ENCODE data around the gene MCTP2.

The MCTP2 gene

DNA sequence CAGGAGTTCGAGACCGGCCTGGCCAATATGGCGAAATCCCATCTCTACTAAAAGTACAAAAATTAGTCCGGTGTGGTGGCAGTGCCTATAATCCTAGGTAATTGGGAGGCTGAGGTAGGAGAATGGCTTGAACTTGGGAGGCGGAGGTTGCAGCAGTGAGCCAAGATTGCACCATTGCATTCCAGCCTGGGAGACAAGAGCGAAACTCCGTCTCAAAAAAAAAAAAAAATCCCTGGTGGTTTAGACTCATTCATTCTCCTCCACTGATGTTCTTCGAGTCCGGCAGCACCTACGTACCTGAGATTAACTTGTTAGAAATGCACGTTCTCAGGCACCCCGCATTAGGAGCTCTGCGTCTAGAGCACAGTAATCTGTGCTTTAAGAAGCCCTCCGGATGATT lies 3.7 kb downstream of the MCTP2 start:
- Histone ChIP-seq H3K27ac (ENCODE audit: low read depth, low read length) (no peak overlapping the region), H4K20me1 (ENCODE audit: low read depth, low read length) (peaks cover 6% of the 10 kb centered on the region; the same call in 1 of the 2 replicates), H3K4me3 (ENCODE audit: insufficient read depth, low read length, poor library complexity, severe bottlenecking) (no peak overlapping the region), H3K9me3 (ENCODE audit: insufficient read depth, low read length) (no peaks in the 10 kb centered on the region), H3K36me3 (ENCODE audit: low read length) (peaks cover 4% of the 10 kb centered on the region; the same call in 1 of the 2 replicates), H3K9ac (ENCODE audit: low read length) (no peak overlapping the region), H3K4me2 (ENCODE audit: low read depth, low read length, poor library complexity, severe bottlenecking) (peak overlapping the region; percentile 98), H3K9me2 (replicated peaks; ENCODE audit: insufficient read depth, low read length) (no peaks in the 10 kb centered on the region), H2AFZ (ENCODE audit: low read depth, low read length, severe bottlenecking) (no peak overlapping the region), H3K27me3 (ENCODE audit: low read length) (no peaks in the 10 kb centered on the region), H3K79me2 (ENCODE audit: insufficient read depth, low read length) (peaks cover 84% of the 10 kb centered on the region), H3F3A (ENCODE audit: insufficient read depth) (peaks cover 53% of the 10 kb centered on the region)
- TF ChIP-seq EZH2phosphoT487 (conservative IDR thresholded peaks at IDR 0.05; ENCODE audit: low read length): no peak
- TF ChIP-seq, protein P1, sequence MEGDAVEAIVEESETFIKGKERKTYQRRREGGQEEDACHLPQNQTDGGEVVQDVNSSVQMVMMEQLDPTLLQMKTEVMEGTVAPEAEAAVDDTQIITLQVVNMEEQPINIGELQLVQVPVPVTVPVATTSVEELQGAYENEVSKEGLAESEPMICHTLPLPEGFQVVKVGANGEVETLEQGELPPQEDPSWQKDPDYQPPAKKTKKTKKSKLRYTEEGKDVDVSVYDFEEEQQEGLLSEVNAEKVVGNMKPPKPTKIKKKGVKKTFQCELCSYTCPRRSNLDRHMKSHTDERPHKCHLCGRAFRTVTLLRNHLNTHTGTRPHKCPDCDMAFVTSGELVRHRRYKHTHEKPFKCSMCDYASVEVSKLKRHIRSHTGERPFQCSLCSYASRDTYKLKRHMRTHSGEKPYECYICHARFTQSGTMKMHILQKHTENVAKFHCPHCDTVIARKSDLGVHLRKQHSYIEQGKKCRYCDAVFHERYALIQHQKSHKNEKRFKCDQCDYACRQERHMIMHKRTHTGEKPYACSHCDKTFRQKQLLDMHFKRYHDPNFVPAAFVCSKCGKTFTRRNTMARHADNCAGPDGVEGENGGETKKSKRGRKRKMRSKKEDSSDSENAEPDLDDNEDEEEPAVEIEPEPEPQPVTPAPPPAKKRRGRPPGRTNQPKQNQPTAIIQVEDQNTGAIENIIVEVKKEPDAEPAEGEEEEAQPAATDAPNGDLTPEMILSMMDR (IDR thresholded peaks at IDR 0.05; ENCODE audit: insufficient read depth, low read length, poor library complexity, severe bottlenecking): no peak

DNA sequence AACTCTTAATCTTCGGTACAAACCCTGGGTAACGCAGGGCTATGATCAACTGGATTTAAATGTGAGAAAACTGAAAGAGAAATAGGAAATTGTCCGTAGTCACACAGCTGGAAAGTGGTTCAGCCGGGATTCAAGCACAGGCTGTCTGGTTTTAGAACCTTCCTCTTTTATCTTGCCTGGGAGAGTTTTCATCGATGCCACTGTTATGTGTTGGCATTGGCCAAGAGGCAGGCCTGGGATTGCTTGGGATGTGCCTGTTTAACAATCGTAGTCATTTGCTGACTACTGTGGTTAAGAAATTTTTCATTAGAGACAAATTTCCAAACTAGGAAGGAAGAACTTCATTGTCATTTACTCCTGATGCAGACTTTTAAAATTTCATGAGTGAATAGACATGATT lies 4.3 kb downstream of the MCTP2 start:
- H3K9ac ChIP-seq (ENCODE audit: low read length): no peak overlapping the region
- H3K9me3 ChIP-seq (ENCODE audit: insufficient read depth, low read length): no peaks in the 10 kb centered on the region
- no peak overlapping the region for H3K27ac ChIP-seq (ENCODE audit: low read depth, low read length)
- H3K27me3 ChIP-seq (ENCODE audit: low read length): no peaks in the 10 kb centered on the region
- peaks cover 6% of the 10 kb centered on the region; the same call in 1 of the 2 replicates for H4K20me1 ChIP-seq (ENCODE audit: low read depth, low read length)
- H3K79me2 ChIP-seq (ENCODE audit: insufficient read depth, low read length): peaks cover 90% of the 10 kb centered on the region
- H3F3A ChIP-seq (ENCODE audit: insufficient read depth): peaks cover 48% of the 10 kb centered on the region
- H3K9me2 ChIP-seq (replicated peaks; ENCODE audit: insufficient read depth, low read length): no peaks in the 10 kb centered on the region
- H3K4me3 ChIP-seq (ENCODE audit: insufficient read depth, low read length, poor library complexity, severe bottlenecking): no peak overlapping the region
- no peak overlapping the region for H2AFZ ChIP-seq (ENCODE audit: low read depth, low read length, severe bottlenecking)
- no peak for TF ChIP-seq EZH2phosphoT487 (conservative IDR thresholded peaks at IDR 0.05; ENCODE audit: low read length)
- TF ChIP-seq, protein P1 (IDR thresholded peaks at IDR 0.05; ENCODE audit: insufficient read depth, low read length, poor library complexity, severe bottlenecking): no peak
- H3K4me2 ChIP-seq (ENCODE audit: low read depth, low read length, poor library complexity, severe bottlenecking): peak overlapping the region; percentile 32
- peaks cover 4% of the 10 kb centered on the region; the same call in 1 of the 2 replicates for H3K36me3 ChIP-seq (ENCODE audit: low read length)

DNA sequence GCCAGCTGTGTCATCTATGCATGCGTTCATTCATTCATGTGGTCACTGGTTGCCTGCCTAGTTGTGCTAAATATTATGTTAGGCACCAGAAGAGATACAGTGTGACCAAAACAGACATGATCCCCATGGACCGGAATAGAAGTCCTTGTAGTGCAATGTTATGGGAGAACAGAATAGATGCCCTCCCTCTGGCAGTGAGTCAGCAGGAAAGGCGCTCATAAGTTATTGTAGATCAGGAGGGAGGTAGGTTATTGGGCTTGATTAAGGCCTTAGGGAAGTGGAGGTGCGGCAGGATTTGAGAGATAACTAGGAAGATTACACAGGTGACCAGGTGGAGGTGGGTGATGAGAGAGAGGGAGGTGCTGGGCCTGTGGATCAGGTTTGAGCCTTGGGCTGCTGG lies 5.2 kb downstream of the MCTP2 start:
- Histone ChIP-seq H3K9me3 (ENCODE audit: insufficient read depth, low read length) (no peaks in the 10 kb centered on the region), H3K79me2 (ENCODE audit: insufficient read depth, low read length) (peaks cover 98% of the 10 kb centered on the region), H4K20me1 (ENCODE audit: low read depth, low read length) (peaks cover 6% of the 10 kb centered on the region; the same call in 1 of the 2 replicates), H3K4me3 (ENCODE audit: insufficient read depth, low read length, poor library complexity, severe bottlenecking) (no peak overlapping the region), H3K36me3 (ENCODE audit: low read length) (peaks cover 4% of the 10 kb centered on the region; the same call in 1 of the 2 replicates), H3K9ac (ENCODE audit: low read length) (no peak overlapping the region), H2AFZ (ENCODE audit: low read depth, low read length, severe bottlenecking) (no peak overlapping the region), H3K27ac (ENCODE audit: low read depth, low read length) (peak overlapping the region; percentile 48; the same call in 1 of the 2 replicates), H3K27me3 (ENCODE audit: low read length) (no peaks in the 10 kb centered on the region), H3K4me2 (ENCODE audit: low read depth, low read length, poor library complexity, severe bottlenecking) (peak overlapping the region; percentile 30), H3K9me2 (replicated peaks; ENCODE audit: insufficient read depth, low read length) (no peaks in the 10 kb centered on the region), H3F3A (ENCODE audit: insufficient read depth) (peaks cover 56% of the 10 kb centered on the region)
- no peak for TF ChIP-seq EZH2phosphoT487 (conservative IDR thresholded peaks at IDR 0.05; ENCODE audit: low read length)
- TF ChIP-seq, protein P1 (IDR thresholded peaks at IDR 0.05; ENCODE audit: insufficient read depth, low read length, poor library complexity, severe bottlenecking): no peak
